CD4-positive, alpha-beta T cell (primary cell): ENCODE data around the gene PLA2G2A. TPM values are rescaled to one million over a fixed set of nuclear protein-coding genes. Genes with fewer than 3 reads are reported as not detected.

Experiments
- ATAC-seq: fragments of 200-7000 bp; cut with Tn5 transposase; one replicate; pipeline ENCODE4 v1.10.0; 2022; ENCODE audit warnings: mild to moderate bottlenecking; ENCODE audit not compliant: poor library complexity
- CTCF ChIA-PET: fragments of 350-600 bp; sonication (Branson Sonifier 250); formaldehyde crosslinking; loops from one replicate; lab custom pipeline; 2021; ENCODE audit warnings: antibody characterized with exemption, inconsistent platforms; lab: Charles Lee
- POLR2A ChIA-PET: fragments of 350-600 bp; sonication (Branson Sonifier 250); formaldehyde crosslinking; loops from one replicate; lab custom pipeline; 2021; ENCODE audit warnings: antibody characterized with exemption, inconsistent platforms; lab: Charles Lee
- DNase-seq, 14 experiments: peaks; one replicate each; pipeline ENCODE4 v3.0.0-alpha.2; 2013 to 2020; ENCODE audit warnings: mixed read lengths in 2 of 14
- H3K27ac ChIP-seq, 2 donors: one replicate each; pipeline versions ENCODE4 v1.5.1 to v1.7.0; 2013; ENCODE audit warnings: low read length in 2 of 2, low read depth in 1 of 2, mild to moderate bottlenecking in 1 of 2
- H3K27me3 ChIP-seq, 2 experiments: 1 replicate in 1 of 2; 2 replicates in 1 of 2; pipeline versions ENCODE4 v1.6.1 to v1.7.0; 2013; ENCODE audit warnings: low read length in 2 of 2, control low read depth in 1 of 2, mild to moderate bottlenecking in 1 of 2, moderate library complexity in 1 of 2; ENCODE audit not compliant: insufficient read depth in 2 of 2, control insufficient read depth in 1 of 2
- H3K36me3 ChIP-seq: one replicate; pipeline ENCODE4 v1.6.1; 2013; ENCODE audit warnings: low read length, control low read depth; ENCODE audit not compliant: insufficient read depth
- H3K4me1 ChIP-seq: one replicate; pipeline ENCODE4 v1.6.1; 2013; ENCODE audit warnings: low read length, control low read depth; ENCODE audit not compliant: insufficient read depth
- H3K4me3 ChIP-seq: one replicate; pipeline ENCODE4 v1.5.1; 2013; ENCODE audit warnings: mild to moderate bottlenecking, low read length, moderate library complexity
- H3K9me3 ChIP-seq, 2 experiments: 1 replicate in 1 of 2; 2 replicates in 1 of 2; pipeline versions ENCODE4 v1.6.1 to v1.7.0; 2013; ENCODE audit warnings: low read length in 2 of 2, mild to moderate bottlenecking in 2 of 2, control low read depth in 1 of 2, moderate library complexity in 1 of 2; ENCODE audit not compliant: control insufficient read depth in 1 of 2, insufficient read depth in 1 of 2
- H3K27ac Mint-ChIP-seq: one replicate; pipeline ENCODE4 v1.8.0; 2020; ENCODE audit warnings: mixed read lengths
- H3K27me3 Mint-ChIP-seq: one replicate; pipeline ENCODE4 v1.8.0; 2021; ENCODE audit warnings: mixed read lengths
- H3K36me3 Mint-ChIP-seq: one replicate; pipeline ENCODE4 v1.8.0; 2021; ENCODE audit warnings: low read depth, mixed read lengths
- H3K4me1 Mint-ChIP-seq: one replicate; pipeline ENCODE4 v1.8.0; 2021; ENCODE audit warnings: low read depth, mixed read lengths
- H3K4me3 Mint-ChIP-seq: one replicate; pipeline ENCODE4 v1.8.0; 2020; ENCODE audit warnings: mild to moderate bottlenecking, mixed read lengths
- H3K9me3 Mint-ChIP-seq: one replicate; pipeline ENCODE4 v1.8.0; 2020; ENCODE audit warnings: mixed read lengths
- CTCF ChIP-seq: fragments of 200-600 bp; IDR thresholded peaks from one replicate; pipeline ENCODE4 v1.8.0; 2022; ENCODE audit warnings: antibody characterized with exemption, mild to moderate bottlenecking
- intact Hi-C, 2 experiments: fragments of 100-400 bp; cut with DNase I in 1 of 2; cut with micrococcal nuclease in 1 of 2; formaldehyde crosslinking; loops; one replicate each; pipeline versions ENCODE4 v1.15.1 to v1.9.0; 2023 to 2025; cut with DNase I, micrococcal nuclease
- polyA plus RNA-seq, 2 donors: library from polyadenylated mRNA; unstranded; fragments of 120-200 nt; gene quantifications; one replicate each; pipeline ENCODE4 v1.2.1, GENCODE V29; 2013
- total RNA-seq, 174 experiments: library from RNA in 2 of 174; stranded (reverse) in 2 of 174; gene quantifications; one replicate each; pipeline ENCODE4 v1.2.3 and lab custom pipeline; 2021 to 2026

Gene PLA2G2A
- total RNA-seq (not detected), total RNA-seq (lab: John Stamatoyannopoulos, UW) (0 to 0.07 (median 0) reads per million in 172 experiments)
- not detected for polyA plus RNA-seq (2013, experiment 1 of 2)
- polyA plus RNA-seq (2013, experiment 2 of 2) = 0.08 TPM

DNA sequence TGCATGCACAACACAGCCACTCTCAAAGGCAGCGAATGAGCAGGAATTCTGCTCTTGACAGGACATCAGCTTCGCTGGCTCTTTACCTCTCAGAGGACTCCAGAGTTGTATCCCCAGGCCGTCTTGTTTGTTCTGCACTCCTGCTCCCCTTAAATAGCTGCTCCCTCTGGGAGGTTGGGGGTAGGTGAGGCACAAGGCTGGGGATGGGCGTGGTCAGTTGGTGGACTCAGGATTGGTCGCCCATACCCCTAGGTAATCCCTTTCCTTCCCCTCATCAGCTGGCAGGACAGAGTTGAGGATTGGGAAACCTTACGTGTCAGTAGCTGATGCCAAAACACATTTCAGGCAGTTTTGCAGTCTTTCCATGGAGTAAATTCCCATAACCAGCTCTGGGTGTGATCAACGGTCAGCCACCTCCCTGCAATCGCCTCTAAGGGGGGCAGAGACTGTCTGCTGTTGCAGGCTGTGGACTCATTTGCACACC, at the start of gene PLA2G2A:
Gene PLA2G2A, minus strand, starts transcription at position 125 of the 484 bp plus-strand sequence. CDS start 845 bp downstream, outside the sequence.
- no peak within 1 kb of the TSS for H3K4me3 ChIP-seq
- ATAC-seq (no peak), DNase-seq (no peak)
- no peak for TF ChIP-seq CTCF
- Mint-ChIP-seq H3K4me1 (no peaks in the 10 kb centered on the region), H3K4me3 (no peak within 1 kb of the TSS), H3K9me3 (no peaks in the 10 kb centered on the region), H3K27ac (no peak within 1 kb of the TSS), H3K27me3 (peaks cover 35% of the 10 kb centered on the region), H3K36me3 (no peaks in the 10 kb centered on the region)
- peaks cover 0 to 4% of the 10 kb centered on the region in 2 experiments for H3K27me3 ChIP-seq
- POLR2A ChIA-PET = no interaction called here
- no peaks in the 10 kb centered on the region for H3K4me1 ChIP-seq
- no peaks in the 10 kb centered on the region for H3K36me3 ChIP-seq
- H3K9me3 ChIP-seq = peaks cover 0 to 4% of the 10 kb centered on the region in 2 experiments
- CTCF ChIA-PET = no interaction called here
- intact Hi-C loops = loop anchor here in 1 of 2 experiments (10.0 kb wide), 1 partner anchor 215 kb away; no protein-coding TSS in a partner anchor
- H3K27ac ChIP-seq = no peak within 1 kb of the TSS

- intact Hi-C loops = no loop called here
- POLR2A ChIA-PET = no interaction called here
- H3K27ac Mint-ChIP-seq = no peak overlapping the region
- H3K9me3 Mint-ChIP-seq = peaks cover 8% of the 10 kb centered on the region
- TF ChIP-seq CTCF = no peak
- no peaks in the 10 kb centered on the region for H3K36me3 ChIP-seq
- H3K27me3 Mint-ChIP-seq = peaks cover 69% of the 10 kb centered on the region
- H3K27ac ChIP-seq = no peak overlapping the region
- H3K4me3 Mint-ChIP-seq = no peak overlapping the region
- no peaks in the 10 kb centered on the region for H3K4me1 ChIP-seq
- no peaks in the 10 kb centered on the region for H3K4me1 Mint-ChIP-seq
- ATAC-seq (no peak), DNase-seq (no peak)
- no peak overlapping the region for H3K4me3 ChIP-seq
- H3K36me3 Mint-ChIP-seq = no peaks in the 10 kb centered on the region
- H3K9me3 ChIP-seq = peaks cover under 1 to 3% of the 10 kb centered on the region in 2 experiments
- CTCF ChIA-PET = no interaction called here
- peaks cover under 1 to 8% of the 10 kb centered on the region in 2 experiments for H3K27me3 ChIP-seq
Observed at GRCh38 chr1:20028726-20029125, 49.3 kb upstream of the PLA2G2A start.

DNA sequence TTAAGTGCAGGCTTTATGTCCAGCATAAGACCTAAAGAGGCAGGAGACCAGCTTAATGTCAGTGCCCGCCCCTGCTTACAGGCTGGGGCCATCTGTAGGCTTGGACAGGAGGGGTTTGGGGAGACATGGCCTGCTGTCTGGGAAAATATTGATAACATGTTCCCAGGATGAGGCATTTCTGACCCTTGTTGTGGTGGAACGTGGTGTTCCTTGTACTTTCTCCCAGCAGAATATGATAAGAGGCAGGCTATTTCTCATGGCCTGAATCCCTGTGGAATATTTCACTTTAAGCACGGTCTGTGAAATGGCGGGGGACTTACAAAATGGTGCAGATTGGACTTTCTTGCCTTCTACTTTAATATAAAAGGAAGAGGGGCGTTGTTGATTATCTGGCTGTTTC, 48.7 kb upstream of the PLA2G2A start:
- POLR2A ChIA-PET = no interaction called here
- intact Hi-C loops = no loop called here
- no peaks in the 10 kb centered on the region for H3K36me3 Mint-ChIP-seq
- Histone ChIP-seq H3K4me1 (no peaks in the 10 kb centered on the region), H3K27ac (no peak overlapping the region), H3K36me3 (no peaks in the 10 kb centered on the region), H3K27me3 (peaks cover 4 to 8% of the 10 kb centered on the region in 2 experiments), H3K9me3 (peaks cover 3 to 6% of the 10 kb centered on the region in 2 experiments), H3K4me3 (no peak overlapping the region)
- no peak for TF ChIP-seq CTCF
- ATAC-seq (no peak), DNase-seq (no peak)
- H3K27ac Mint-ChIP-seq = no peak overlapping the region
- H3K4me3 Mint-ChIP-seq = no peak overlapping the region
- CTCF ChIA-PET = no interaction called here
- H3K27me3 Mint-ChIP-seq = peaks cover 67% of the 10 kb centered on the region
- peaks cover 9% of the 10 kb centered on the region for H3K9me3 Mint-ChIP-seq
- H3K4me1 Mint-ChIP-seq = no peaks in the 10 kb centered on the region
